RPMI7951 (cell line): ENCODE data around the gene NEDD1. TPM values are rescaled to one million over a fixed set of nuclear protein-coding genes. Genes with fewer than 3 reads are reported as not detected.

Source experiments
- DNase-seq: peaks from one replicate; pipeline ENCODE4 v3.0.0-alpha.2; 2012; ENCODE audit warnings: low read depth
- total RNA-seq: library from RNA; depleted of rRNA; stranded (reverse); fragments of >200 nt; shearing (Covaris generic); gene quantifications from 2 replicates; pipeline ENCODE4 v1.2.3, GENCODE V29; 2014

NEDD1 gene
- total RNA-seq, 1 experiment from 2014 or later = 50.2 TPM

DNA sequence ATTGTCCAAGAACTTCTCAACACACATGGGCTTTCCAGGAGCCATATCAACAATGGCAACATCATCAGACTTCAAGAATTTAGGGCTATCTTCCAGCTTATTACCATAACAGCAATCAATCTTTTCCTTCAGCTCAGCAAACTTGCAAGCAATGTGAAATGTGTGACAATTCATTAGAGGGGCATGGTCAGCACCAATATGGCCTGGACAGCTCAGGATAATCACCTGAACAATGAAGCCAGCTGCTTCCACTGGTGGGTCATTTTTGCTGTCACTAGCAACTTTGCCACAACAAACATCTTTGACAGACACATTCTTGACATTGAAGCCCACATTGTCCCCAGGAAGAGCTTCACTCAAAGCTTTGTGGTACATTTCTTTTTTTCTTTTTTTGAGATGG lies 5.9 kb upstream of the NEDD1 start:
- DNase-seq = no peak

DNA sequence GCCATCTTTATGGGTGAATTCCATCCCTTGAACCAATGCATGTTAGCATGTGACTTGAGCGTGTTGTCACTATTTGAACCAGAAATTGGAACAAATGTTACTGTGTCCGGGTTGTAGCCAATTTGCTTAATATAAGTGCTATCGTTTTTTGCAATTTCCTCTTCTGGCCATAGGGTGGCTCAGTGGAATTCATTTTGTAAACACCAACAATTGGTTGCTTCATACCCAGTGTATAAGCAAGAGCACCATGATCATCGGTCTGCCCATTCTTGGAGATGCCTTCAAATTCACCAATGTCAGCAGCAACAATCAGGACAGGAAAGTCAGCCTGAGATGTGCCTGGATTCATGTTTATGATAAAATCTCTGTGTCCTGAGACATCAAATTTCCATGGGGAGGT lies 5.0 kb upstream of the NEDD1 start:
- DNase-seq = no peak

DNA sequence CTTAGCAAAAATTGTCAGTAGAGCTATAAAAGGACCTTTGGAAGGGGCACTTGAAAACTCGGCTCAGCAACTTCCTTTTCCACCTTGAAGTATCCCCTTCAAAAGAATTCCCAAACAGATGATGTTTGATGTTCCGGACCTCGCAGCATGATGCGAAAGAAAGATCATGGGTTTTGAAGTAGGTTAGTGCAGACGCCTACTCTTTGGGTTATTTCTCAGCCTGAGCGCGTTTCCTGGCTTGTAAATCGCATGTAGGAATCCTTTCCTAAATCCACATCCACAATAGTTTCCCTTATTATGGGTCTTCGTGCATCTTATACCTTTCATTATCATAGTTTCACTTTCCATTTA lies 584 bp upstream of the NEDD1 start:
- no peak for DNase-seq

DNA sequence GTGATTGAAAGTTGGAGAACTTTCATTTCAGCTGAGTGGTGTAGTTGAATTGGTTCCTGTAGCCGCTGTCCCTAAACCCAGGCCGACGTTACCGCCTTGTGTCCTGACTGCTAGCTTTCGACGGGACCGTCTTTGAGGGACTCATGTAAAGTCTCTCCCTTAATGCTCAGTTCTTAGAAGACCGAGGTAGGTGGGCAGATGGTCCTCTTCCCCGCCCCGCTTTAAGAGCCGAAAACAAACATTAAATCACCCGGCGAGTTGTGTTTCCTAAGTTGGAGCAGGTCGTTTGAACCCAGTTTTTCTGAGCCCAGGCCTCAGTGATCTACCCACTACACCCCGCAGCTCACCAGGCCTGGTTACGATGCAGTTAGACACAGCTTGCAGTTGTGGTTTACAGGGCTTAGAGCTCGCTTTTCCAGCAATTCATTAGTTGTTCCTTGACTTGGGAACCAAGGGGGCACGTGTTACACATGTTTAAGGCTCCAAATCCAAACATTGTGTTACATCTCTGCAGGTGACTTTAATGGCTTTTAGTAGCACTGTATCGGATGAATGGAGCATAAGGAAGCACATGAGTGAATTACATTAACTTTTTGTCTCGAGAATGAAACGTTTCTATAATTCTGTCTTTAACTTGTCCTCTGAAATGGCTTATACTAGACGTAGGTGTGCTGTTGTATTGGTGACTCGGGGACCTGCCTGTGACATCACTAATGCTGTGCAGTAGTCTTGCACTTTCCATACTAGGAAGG lies 790 bp downstream of the NEDD1 start:
- DNase-seq = peak; percentile 18

DNA sequence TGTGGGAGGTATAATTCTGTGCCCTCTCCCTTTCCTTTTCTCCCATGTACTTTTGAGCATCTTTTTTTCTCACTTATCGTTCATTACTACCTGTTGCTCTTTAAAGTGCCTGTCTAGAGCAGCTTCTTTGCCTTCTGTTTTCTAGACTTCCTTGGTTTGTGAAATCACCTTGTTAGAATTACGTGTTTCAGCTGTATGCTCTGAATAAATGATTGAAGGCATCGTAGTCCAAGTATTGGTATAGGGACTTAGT lies 1.3 kb downstream of the NEDD1 start:
- no peak for DNase-seq

DNA sequence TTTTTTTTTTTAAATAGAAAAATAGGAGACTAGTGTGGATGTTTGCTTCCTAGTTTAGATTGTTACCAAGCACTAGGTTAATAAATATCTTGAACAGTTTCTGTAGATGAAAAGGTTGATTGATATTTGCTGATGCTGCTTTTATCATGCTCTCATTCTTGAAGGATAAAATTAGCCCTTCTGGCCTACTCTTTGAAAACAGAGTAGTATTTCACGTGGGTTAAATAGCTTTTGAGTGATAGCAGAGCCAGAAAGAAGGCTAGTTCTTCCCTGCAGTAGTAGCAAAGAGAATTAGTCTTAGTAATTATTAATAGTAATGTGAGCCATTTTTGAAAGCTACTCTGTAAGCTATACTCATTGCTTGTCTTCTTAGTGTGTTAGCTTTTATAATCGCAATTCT lies 5.2 kb downstream of the NEDD1 start:
- no peak for DNase-seq

DNA sequence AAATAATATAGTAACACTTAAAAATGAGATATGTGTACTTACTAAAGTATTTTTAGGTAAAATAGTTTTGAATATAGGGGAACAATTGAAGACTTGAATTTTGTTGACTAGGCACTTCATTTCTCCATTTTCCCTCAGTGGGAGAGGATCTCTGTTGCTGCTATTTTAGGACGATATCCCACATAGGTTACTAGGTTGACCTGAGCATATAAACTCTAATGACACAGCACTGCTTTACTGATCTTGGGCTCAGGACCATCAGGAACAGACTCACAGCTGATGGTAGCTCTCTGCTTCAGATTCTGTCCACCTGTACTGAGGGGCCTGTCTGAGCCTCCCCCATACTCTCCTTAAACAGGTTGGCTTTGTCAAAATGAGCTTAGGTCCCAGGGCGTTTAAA lies 5.9 kb downstream of the NEDD1 start:
- DNase-seq = no peak

DNA sequence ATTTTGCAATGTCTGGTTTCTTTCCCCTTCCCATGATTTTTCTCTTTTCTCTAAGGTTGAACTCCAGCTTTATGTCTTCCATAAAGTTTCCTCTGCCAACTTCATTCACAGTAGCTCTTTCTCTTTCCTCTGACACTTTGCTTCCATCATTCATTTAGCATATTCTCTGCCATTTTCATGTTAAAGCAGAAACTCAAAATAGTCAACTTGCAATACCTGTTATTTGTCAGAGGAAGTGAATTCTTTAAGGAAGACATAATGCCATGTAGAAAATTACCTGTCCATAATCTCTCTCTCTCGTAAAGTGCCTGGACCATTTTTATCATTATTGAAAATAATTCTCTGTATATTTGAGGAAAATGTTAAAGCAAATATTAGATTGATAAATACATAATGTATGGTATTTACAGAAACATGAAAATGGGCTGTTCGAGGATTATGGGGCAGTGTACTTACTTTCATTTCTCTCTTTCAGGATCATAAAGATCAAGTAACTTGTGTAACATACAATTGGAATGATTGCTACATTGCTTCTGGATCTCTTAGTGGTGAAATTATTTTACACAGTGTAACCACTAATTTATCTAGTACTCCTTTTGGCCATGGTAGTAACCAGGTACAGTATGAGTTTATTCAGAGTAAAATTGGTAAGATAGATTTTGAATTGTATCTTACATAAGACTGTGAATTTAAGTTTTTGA lies 12.6 kb downstream of the NEDD1 start:
- DNase-seq = no peak

DNA sequence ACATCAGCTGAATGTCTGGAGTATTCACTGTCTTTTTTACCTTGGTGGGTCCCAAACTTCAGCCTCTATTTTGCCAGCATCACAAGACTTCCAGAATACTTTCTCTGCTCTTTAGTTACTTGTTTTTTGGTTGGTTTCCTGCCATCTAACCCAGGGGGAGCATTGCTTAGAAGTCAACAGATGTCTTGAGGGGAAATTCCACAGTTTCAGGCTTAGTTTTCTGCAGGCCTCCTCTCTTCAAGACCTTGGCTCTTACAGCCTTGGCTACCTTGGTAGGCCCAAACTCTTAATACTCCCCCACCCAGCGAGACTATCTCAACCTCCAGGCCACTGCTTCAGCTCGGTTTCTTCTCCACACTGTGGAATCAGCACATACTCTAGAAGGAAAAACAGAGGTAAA lies 41.7 kb downstream of the NEDD1 start:
- no peak for DNase-seq

DNA sequence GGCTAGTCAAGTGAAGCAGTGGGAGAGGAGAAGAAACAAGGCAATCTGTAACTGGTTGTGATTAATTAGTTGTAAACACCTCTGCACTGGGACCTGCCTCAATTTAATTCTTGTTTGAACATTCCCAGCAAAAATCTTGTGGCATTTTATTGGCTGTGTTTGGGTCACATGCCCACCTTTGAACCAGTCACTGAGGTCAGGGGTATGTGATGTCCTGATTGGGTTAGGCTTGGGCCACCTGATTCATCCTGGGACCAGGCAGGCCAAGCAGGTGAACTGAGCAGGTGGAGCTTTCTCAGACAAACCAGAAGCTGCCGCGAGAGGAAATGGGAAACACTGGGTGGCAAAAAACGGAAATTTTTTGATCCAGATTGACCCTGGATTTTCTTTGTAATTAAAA lies 72.5 kb downstream of the NEDD1 start:
- no peak for DNase-seq

DNA sequence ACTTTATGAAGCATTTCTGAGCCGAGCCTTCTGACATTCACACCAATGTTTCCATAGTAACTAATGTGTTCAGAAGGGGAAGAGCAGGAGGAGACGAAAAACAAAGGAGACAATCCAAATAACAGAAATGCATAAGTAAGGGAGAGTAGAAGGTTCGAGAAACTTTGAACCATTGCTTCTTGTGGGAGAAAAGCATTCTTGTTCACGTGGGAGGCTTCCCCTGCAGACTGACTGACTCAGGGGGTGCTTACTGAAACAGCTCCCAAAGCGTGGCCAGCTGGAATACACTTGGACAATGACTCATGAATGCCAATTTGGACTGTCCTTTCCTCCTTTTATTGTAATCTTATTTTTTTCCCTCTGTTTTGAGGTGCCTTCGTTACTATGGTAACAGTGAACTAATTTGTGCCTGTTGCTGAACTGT lies 73.9 kb downstream of the NEDD1 start:
- peak; percentile 76 for DNase-seq

DNA sequence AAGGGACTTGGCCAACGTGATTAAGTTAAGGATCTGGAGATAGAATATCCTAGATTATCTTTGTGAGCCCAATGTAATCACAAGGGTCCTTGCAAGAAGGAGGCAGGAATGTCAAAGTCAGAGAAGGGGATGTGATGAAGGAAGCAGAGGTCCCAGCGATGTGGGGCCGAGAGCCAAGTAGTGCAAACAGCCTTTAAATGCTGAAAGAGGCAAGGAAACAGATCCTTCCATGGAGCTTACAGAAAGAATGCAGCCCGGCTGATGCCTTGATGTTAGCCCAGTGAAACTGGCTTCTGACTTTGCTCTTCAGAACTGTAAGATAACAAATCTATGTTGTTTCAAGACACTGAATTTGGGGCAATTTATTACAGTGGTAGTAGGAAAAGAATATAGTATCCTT lies 74.9 kb downstream of the NEDD1 start:
- DNase-seq = no peak

DNA sequence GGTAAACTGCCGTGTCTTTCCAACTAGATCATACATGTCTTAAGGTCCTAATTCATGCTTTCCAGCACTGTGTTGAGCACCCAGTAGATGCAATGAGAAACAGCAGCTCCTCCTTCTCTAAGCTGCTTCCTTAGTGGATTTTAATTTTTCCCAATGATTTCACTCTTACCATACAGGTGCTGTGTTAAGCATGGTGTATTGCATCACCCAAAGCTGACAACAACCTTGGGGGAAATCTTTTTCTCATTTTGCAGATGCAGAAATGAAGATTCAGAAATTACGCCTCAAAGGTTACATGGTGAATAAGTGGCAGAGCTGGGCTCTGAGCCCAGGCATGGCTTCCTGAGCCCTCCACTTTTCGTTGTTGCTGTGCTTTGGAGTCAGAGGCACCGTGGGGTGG lies 75.6 kb downstream of the NEDD1 start:
- no peak for DNase-seq

DNA sequence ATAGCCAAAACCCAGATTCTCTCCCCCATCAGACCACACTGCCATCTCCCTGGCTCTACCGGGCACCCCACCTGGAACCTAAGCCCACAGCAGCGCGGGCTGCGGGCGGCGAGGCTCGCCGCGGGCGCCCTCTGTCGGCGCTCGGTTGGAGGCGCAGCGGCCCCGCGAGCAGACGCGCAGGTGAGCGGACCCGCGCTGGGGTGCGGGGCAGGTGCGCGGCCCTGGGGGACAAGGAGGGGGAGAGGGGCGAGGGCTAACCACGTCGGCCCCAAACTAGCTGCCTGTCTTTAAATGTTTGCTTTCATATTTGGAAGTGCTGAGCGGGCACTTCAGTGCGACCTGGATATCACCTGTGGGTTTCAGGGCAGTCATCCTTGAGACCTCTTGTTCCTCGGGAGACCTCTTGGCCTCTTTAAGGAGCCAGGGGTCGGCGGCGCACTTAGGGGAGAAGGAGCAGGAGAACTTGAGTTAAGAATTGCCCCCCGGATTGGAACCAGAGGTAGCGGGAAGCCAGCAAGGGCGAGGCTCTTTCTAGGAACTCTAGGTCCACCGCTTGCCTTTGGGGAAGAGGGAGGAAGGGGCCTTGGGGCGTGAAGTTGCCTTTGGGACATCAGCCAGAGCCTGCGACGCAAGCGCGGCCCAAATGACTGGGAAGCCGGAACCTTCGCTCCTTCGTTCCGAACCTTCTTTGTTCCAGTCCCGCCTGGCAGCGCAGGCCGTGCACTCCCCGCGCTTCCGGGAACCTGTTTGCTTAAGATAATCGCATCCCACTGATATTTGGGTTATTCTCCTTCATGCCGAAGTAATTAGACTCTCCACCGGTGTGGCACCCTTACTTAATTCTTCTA lies 78.7 kb downstream of the NEDD1 start:
- DNase-seq = no peak

DNA sequence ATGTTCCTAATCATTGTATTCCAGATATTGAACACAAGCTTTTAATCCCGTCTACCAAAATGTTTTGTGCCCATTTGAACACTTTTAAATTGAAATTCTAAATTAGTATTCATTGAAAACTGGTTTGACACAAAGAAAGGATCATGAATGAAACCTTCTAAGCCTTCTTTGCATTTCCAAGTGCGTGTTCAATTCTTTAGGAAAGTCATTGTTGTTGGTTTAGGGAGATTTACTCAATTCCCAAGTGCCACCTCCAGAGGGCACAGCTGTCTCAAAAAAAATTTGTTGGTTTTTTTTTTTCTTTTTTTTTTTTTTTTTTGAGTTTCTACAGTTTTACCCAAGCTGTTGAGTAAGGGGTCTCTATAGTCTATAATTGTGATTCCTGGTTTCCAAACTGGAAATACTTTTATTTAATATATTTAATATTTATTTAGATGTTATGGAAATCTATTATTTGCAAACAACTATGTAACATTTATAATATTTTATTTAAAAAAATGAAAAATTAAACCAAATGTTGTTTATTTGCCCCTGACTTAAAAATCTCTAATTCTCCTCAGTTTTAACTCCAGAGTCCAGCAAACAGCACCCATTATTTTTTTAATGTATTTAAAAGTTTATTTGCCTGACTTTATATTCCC lies 79.9 kb downstream of the NEDD1 start:
- peak; percentile 8 for DNase-seq

DNA sequence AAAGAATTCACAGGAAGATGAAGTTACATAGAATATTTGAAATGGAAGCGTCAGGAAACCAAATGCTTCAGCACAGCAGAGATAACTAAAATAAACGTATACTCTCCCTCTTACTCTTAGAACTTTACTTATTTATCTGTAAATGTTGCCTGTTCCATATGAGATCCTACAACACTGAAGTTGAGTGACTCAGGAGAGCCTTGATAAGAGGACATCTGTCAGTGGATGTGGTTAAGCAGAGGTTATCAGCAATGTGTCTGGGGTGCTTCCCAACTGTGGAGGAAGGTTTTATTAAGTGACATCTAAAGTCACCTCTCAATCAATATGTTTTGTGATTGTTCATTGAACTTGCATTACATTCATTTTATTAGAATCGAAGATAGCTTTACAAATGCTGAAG lies 81.9 kb downstream of the NEDD1 start:
- no peak for DNase-seq

DNA sequence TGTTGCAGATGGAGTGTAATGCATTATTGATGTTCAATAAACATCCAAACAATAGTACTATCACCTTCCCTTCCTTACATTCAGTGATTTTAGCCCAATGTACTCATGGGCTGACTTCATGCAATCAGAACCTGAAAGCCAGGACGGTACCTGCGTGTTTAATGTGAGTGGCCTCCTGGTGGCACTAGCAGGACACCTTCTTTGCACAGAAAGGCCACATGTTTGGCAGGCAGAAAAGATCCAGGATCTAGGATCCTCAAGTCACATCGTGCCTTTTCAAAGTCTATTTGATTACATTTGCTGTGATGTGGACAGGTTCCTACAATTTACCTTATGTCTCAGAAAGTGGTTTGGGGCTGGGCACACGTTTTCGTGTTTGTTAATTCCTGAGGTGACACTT lies 82.9 kb downstream of the NEDD1 start:
- no peak for DNase-seq

DNA sequence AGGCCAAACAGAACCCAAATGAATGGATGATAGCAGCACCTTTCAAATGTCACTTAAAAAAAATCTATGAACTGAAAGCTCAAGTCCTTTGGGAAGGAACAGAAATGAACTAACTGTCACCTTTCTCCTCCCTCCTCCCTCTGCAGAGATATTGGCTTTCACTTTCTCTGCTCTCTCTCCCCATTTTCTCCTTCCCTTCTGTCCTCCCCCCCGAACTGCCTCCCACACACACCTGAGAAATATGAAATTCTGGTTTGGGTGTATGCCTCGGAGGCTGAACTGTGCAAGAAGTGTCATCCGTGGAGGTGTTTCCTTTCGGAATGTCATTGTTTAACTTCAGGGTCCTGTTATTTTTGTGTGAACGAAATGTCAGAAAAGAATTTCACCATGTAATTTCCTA lies 87.8 kb downstream of the NEDD1 start:
- DNase-seq = no peak

DNA sequence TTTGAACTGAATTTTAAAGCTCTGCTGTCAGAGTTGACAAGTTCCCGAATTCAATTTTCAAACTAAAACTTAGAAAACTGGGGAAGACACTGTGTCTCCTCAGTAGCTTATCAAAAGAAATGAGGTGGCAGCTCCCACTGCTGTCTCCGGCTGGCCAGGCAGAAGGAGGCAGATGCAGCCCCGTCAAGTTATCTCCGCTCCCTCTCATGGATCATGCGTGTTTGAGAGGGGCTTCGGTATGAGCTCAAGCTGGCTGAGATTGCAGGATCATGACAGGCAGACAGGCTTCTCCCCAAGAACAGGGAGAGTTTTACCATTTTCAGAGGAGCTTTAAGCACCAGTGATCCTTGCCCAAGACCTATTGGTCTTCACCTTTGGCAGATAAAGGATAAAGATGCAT lies 88.8 kb downstream of the NEDD1 start:
- no peak for DNase-seq

DNA sequence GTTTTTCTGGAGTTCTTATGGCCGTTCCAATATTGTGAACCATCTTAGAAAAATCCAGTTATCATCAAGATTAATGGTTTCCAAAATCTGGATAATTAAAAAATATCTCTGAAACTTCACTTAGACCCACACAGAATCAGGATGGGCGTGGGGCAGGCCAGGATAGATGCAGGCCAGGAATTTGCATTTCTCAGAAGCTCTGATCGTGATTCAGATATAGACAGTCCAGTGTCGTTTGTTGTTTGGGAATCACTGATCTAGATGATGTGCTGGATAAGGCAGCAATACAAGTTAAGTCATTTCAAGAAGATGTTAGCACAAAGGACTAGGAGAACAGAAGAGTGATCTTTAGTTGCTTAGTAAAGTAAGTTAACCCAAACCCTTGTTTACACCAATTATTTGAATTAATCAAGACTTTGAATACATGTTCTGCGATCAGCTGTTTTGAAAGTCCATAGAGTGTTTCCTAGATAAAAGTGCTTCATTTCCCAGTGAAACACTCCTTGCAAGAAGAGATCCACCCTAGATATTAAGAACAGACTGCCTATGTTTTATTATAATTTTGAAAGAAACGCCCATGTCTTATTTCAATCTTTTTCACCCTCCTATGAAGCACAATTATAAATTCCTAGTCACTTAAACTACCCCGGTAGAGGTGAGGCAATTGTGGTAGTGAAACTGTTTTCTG lies 90.9 kb downstream of the NEDD1 start:
- no peak for DNase-seq

DNA sequence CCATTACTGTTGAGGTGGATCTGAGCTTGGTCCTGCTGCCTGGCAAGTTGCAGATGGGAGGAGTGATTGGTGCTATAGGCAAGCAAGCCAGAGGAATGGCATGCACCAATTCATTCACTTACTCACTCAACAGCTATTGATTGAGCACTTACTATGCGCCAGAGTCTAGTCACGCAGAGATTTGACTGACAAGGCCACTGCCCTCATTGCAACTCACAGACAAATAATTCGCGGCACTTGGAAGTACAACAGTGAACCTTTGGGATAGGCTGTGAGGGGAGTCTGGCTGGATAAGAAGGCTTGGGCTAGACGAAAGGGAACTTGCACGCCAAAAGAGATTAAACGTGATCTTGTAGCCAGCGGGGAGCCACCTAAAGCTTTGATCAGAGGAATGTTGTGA lies 96.2 kb downstream of the NEDD1 start:
- DNase-seq = no peak
